ENCODE data around the gene BTNL8.

- TF ChIP-seq CREB1 (IDR thresholded peaks at IDR 0.05) = no peak
- no peak for TF ChIP-seq CREB1 (CRISPR knock-in tag; IDR thresholded peaks at IDR 0.05)
- TF ChIP-seq HNRNPH1 (optimal IDR thresholded peaks at IDR 0.05; ENCODE audit: low read depth, low read length) = no peak
- no peak for TF ChIP-seq ZNF12 (CRISPR knock-in tag; IDR thresholded peaks at IDR 0.05)
- no peak for TF ChIP-seq ARID5B (CRISPR knock-in tag; IDR thresholded peaks at IDR 0.05)
- TF ChIP-seq CTCF (CRISPR knock-in tag; IDR thresholded peaks at IDR 0.05) = no peak
Observed at GRCh38 chr5:180869587-180869986, 29.4 kb upstream of the BTNL8 start.

Measured in HepG2 (cell line).